Measurements from ENCODE around the gene ARHGEF25. TPM values are rescaled to one million over a fixed set of nuclear protein-coding genes. Genes with fewer than 3 reads are reported as not detected.

ARHGEF25 gene
- total and polyA plus RNA-seq, 11 donors: 5.5 to 20.3 (median 10.1) TPM

- peaks cover 0 to 7% (median 0%) of the 10 kb centered on the region in 12 donors for H3K4me1 ChIP-seq
- TF ChIP-seq POLR2A (IDR thresholded peaks at IDR 0.05) (no peak), CTCF (IDR thresholded peaks at IDR 0.05) (peak; percentile 89 to 96 (median 95))
- H3K9me3 ChIP-seq: no peaks in the 10 kb centered on the region
- peaks cover 0 to 22% (median 3%) of the 10 kb centered on the region in 9 donors for H3K27me3 ChIP-seq
- H3K36me3 ChIP-seq: no peaks in the 10 kb centered on the region
- H3K4me3 ChIP-seq: no peak overlapping the region
- no peak overlapping the region for H3K27ac ChIP-seq
- 45 to 50% (median 48%) methylated on average over 13 of the region's 13 CpGs for WGBS, 4 donors
- intact Hi-C loops (cut with DNase I): loop anchor here (1.0 to 10.0 kb wide), 11 partner anchors 38 to 322 kb away; partner anchors contain the start of genes AGAP2 (in 2 of the 10), B4GALNT1 (in 2 of the 10) and OS9 (in 2 of the 10)
- DNase-seq (peak in 4 of 5 donors; percentile 56 to 74 (median 60)), ATAC-seq (peak; percentile 81 to 96 (median 93))
These were observed 28.0 kb upstream of the ARHGEF25 start for GRCh38 chr12:57583008-57583831.

GRCh38 chr12:57584050-57584449 lies 27.2 kb upstream of the ARHGEF25 start:
- 90 to 97% (median 94%) methylated on average over 2 of the region's 2 CpGs for WGBS, 4 donors
- H3K27me3 ChIP-seq: peaks cover 0 to 24% (median 3%) of the 10 kb centered on the region in 9 donors
- no peak overlapping the region for H3K4me3 ChIP-seq
- TF ChIP-seq CTCF (IDR thresholded peaks at IDR 0.05): no peak
- TF ChIP-seq POLR2A (IDR thresholded peaks at IDR 0.05): no peak
- ATAC-seq: no peak
- no peaks in the 10 kb centered on the region for H3K36me3 ChIP-seq
- no peaks in the 10 kb centered on the region for H3K9me3 ChIP-seq
- H3K27ac ChIP-seq: no peak overlapping the region
- intact Hi-C loops (cut with DNase I): loop anchor here in 5 of 10 donors (1.0 to 10.0 kb wide), 8 partner anchors 36 to 321 kb away; partner anchors contain the start of genes AGAP2 (in 2 of the 5) and OS9 (in 2 of the 5)
- DNase-seq: no peak
- H3K4me1 ChIP-seq: peaks cover 0 to 7% (median 0%) of the 10 kb centered on the region in 12 donors

GRCh38 chr12:57584690-57585089 lies 26.5 kb upstream of the ARHGEF25 start:
- ATAC-seq (no peak), DNase-seq (no peak)
- peaks cover 0 to 7% (median 0%) of the 10 kb centered on the region in 12 donors for H3K4me1 ChIP-seq
- no peak overlapping the region for H3K27ac ChIP-seq
- H3K36me3 ChIP-seq: no peaks in the 10 kb centered on the region
- H3K4me3 ChIP-seq: no peak overlapping the region
- intact Hi-C loops (cut with DNase I): loop anchor here in 5 of 10 donors (1.0 to 10.0 kb wide), 8 partner anchors 36 to 320 kb away; partner anchors contain the start of genes AGAP2 (in 2 of the 5) and OS9 (in 2 of the 5)
- TF ChIP-seq POLR2A (IDR thresholded peaks at IDR 0.05) (no peak), CTCF (IDR thresholded peaks at IDR 0.05) (no peak)
- no peaks in the 10 kb centered on the region for H3K9me3 ChIP-seq
- peaks cover 0 to 24% (median 3%) of the 10 kb centered on the region in 9 donors for H3K27me3 ChIP-seq

GRCh38 chr12:57585156-57585555 lies 26.1 kb upstream of the ARHGEF25 start:
- H3K27ac ChIP-seq: no peak overlapping the region
- 72 to 85% (median 77%) methylated on average over 2 of the region's 2 CpGs for WGBS, 4 donors
- H3K36me3 ChIP-seq: no peaks in the 10 kb centered on the region
- peaks cover 0 to 24% (median 3%) of the 10 kb centered on the region in 9 donors for H3K27me3 ChIP-seq
- H3K9me3 ChIP-seq: no peaks in the 10 kb centered on the region
- no peak overlapping the region for H3K4me3 ChIP-seq
- ATAC-seq: no peak
- H3K4me1 ChIP-seq: peaks cover 0 to 7% (median under 1%) of the 10 kb centered on the region in 12 donors
- TF ChIP-seq CTCF (IDR thresholded peaks at IDR 0.05) (no peak), POLR2A (IDR thresholded peaks at IDR 0.05) (no peak)
- DNase-seq: no peak
- intact Hi-C loops (cut with DNase I): loop anchor here in 3 of 10 donors (10.0 kb wide), 3 partner anchors 110 to 320 kb away; partner anchors contain the start of genes AGAP2 (in 2 of the 3) and OS9 (in 1 of the 3)
